HG02981 (cell line): ENCODE results near the gene GNA14.
"Not testable (repeated sequence)": the region's sequence is repeated elsewhere in the genome, so short reads cannot be mapped to it uniquely, and the experiment has no call there.

Experiments
- ATAC-seq: cut with Tn5 transposase; IDR thresholded peaks from one replicate; pipeline ENCODE4 v1.9.1; 2021; ENCODE audit warnings: mild to moderate bottlenecking, moderate library complexity; ENCODE audit not compliant: unreplicated experiment

The GNA14 gene

DNA sequence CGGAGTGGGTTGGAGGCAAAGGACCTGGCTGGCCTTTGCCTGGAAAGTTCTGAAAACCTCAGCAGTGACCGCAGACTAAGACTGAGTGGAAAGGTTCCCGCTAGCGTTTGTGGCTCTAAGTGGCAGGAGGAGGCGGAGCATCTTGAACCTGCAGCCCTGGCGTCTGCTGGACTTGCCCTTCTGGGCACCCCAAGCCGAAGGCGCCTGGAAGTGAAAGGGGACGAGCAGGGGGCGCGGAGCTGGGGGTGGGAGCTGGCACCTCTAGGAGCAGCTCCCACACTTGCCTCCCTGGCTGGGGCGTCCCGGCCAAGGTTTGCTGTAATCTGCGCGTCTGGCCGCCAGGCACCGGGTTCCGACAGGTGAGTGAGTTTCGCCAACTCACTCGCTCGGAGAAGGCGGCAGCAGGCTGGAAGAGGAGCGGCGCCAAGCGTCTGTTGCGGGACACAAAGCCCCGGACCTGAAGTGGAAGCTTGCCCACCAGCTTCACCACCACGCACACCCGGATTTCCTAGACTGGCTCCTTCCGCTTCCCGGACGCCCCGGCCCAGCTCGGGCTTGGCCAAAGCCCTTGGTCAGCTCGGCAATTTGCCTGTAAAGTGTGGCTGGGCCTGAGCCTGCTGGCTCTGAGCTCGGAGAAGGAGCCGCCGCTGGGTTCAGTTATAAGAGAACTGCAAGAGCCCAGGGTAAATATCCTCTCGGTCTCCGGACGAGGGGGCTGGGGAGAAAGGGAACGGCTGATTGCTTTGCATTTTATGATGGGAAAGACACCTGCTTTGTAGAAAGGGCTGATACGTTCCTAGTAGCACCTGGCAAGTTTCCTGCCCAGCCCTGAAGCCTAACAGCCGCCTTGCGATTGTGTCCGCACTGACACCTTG, at the start of gene GNA14:
Gene GNA14 (minus strand): TSS at position 89 of the 875 bp plus-strand sequence. CDS start 529 bp downstream, outside the sequence.
- ATAC-seq, result no peak

DNA sequence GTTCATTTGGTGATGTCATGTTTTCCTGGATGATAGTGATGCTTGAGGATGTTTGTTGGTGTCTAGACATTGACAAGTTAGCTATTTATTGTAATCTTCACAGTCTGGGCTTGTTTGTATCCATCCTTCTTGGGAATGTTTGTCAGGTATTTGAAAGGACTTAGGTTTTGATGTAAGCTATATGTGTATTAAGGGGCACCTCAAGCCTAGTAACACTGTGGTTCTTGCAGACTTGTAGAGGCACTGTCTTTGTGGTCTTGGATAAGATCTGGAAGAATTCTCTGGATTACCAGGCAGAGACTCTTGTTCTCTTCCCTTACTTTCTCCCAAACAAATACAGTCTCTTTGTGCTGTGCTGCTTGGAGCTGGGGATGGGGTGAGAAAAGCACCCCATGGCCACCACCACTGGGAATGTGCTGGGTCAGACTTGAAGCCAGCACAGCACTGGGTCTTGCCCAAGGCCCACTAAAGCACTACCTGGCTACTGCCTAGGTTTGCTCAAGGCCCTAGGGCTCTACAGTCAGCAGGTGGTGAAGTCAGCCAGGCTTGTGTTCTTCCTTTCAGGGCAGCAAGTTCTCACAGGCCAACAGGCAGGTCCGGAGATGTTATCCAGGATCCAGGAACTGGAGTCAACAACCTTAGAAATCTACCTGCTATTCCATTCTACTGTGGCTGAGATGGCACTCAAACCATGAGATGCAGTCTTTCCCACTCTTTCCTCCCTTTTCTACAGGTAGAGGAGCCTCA, 49.3 kb upstream of the GNA14 start:
- ATAC-seq, result no peak

DNA sequence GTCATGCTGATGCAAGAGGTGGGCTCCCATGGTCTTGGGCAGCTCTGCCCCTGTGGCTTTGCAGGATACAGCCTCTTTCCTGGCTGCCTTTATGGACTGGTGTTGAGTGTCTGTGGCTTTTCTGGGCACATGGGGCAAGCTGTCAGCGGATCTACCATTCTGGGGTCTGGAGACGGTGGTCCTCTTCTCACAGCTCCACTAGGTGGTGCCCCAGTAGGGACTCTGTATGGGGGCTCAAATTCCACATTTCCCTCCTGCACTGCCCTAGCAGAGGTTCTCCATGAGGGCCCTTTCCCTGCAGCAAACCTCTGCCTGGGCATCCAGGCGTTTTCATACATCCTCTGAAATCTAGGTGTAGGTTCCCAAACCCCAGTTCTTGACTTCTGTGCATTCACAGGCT, 42.6 kb upstream of the GNA14 start:
- ATAC-seq, result not testable (repeated sequence)

DNA sequence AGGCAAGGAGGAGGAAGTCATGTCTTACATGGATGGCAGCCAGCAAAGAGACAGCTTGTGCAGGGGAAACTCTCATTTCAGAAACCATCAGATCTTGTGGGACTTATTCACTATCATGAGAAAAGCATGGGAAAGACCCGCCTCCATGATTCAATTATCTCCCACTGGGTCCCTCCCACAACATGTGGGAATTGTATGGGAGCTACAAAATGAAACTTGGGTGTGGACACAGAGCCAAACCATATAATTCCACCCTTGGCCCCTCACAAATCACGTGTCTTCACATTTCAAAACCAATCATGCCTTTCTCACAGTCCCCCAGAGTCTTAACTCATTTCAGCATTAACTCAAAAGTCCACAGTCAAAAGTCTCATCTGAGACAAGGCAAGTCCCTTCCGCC, 42.0 kb upstream of the GNA14 start:
- not testable (repeated sequence) for ATAC-seq

DNA sequence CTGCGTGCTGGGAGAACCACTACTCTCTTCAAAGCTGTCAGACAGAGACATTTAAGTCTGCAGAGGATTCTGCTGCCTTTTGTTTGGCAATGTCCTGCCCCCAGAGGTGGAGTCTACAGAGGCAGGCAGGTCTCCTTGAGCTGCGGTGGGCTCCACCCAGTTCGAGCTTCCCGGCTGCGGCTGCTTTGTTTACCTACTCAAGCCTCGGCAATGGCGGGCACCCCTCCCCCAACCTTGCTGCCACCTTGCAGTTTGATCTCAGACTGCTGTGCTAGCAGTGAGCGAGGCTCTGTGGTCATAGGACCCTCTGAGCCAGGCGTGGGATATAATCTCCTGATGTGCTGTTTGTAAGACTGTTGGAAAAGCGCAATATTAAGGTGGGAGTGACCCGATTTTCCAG, 39.6 kb upstream of the GNA14 start:
- ATAC-seq, result not testable (repeated sequence)

DNA sequence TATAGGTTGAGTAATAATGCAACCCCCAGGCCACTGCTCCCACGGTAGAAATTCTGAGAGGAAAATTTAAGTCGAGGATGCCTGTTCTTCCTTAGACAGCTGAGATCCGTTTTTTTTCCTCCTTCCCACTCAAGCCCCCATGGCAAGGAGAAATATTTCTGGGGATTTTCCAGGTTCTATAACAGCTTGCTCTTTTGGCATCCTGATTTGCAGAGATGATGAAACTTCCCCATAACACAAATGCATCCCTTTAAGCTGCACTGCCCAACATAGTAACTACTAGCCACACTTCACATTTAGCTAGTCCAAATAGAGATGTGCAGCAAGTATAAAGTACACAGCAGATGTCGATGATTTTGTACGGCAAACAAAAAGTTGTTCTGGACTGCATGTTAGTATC, 32.5 kb upstream of the GNA14 start:
- no peak for ATAC-seq

DNA sequence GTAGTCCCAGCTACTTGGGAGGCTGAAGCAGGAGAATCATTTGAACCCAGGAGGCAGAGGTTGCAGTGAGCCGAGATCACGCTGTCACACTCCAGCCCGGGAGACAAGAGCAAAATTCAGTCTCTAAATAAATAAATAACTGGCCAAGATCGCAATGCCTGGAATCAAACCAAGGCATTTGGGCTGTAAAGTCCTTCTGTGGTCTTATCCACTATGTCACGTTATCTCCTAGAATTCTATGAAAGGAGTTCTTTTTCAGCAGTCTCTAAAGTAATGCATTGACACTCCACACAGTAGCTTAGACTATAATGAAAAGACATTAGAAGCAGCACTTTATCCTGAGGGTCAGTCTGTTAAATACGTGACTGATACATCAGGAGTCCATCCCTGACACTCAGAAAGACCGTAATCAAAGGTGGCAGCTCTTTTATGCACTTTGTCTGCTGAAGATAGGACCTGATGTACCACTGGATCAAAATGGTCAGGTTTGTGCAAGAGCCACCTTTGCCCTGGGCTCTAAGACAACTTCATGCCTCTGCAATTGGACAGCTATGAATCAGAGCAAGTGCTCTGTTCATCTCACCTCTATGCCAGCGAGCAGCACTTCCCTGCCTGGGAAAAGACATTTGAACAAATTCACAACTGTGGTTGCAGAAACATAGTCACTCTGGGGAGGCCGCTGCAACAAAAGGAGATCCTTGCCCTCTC, 31.7 kb upstream of the GNA14 start:
- no peak for ATAC-seq

DNA sequence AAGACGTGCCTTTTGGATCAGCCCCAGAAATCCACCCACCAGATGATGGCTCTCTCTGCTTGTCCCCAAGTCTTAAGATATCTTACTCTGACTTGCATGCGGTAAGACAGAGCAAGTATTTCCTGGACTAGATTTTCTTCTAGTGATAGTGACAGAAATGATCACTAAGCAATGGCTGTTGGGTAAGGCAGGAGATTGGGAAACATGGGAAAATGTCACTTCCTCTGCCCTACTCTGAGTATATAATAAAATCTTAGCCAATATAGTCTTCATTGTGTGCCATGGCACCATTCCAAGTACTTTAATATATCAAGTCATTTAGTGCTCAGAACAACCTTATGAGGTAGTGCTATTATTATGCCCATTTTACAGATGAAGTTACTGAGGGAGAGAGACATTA, 31.0 kb upstream of the GNA14 start:
- no peak for ATAC-seq

DNA sequence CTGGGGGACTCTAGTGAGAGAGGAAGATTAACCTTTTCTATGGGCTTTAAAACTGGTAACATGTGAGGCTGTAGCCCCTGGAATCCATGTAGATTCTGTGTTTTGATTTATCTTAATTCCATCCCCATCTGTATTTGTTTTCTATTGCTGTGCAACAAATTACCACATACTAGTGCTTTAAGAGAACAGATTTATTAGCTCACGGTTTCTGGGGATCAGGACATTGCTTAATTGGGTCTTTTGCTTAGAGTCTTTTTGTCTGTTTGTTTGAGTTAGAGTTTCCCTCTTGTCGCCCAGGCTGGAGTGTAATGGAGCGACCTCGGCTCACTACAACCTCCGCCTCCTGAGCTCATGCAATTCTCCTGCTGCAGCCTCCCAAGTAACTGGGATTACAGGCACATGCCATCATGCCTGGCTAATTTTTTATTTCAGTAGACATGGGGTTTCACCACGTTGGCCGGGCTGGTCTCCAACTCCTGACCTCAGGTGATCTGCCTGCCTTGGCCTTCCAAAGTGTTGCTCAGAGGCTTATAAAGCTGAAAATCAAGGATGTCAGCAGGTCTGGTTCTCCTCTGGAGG, 29.9 kb upstream of the GNA14 start:
- ATAC-seq, result no peak

DNA sequence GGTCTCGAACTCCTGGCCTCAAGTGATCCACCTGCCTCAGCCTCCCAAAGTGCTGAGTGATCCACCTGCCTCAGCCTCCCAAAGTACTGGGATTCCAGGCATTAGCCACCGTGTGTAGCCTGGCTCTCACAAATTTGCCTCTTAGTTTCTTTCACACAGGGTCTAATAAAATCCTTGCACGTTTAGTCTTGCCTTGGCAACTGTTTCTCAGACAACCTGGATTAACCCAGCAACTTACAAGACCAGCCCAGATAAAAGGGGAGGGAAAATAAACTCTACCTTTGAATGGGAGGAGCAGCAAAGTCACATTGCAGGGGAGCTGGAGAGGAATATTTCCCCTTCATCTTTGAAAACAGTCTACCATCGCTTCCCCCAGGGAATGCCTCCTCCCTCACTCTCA, 29.3 kb upstream of the GNA14 start:
- no peak for ATAC-seq

DNA sequence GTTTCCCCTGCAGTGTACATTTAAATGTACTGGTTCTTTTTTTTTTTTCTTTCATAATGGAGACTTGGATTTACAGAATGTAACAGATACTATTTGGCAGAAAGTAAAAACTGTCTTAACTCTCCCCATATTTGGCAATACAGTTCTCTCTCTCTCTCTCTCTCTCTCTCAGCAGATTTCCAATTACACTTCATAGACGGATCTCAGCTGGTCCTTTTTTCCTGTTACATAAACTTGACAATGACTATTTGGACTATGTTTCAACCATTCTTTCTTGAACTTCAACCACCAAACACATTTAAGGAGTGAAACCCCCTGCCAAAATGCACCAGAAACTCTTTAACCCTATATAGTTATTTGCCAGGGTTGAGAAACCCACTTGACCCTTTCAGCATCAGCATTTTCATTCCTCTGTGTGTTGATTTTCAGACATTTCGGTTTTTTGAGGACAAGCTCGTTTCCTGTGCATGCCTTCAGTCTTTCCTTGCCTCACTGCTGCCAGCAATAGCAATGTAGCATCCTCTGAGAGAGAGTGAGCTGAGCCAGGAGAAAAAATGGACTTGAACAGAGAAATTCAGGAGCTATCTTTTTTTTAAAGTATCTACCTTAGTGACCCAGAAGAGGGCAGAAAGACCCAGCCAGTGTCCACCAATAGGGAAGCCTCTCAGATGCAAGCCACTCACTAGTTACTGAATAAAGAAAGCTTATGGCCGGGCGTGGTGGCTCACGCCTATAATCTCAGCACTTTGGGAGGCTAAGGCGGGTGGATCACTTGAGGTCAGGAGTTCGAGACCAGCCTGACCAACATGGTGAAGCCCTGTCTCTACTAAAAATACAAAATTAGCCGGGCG, 26.0 kb upstream of the GNA14 start:
- no peak for ATAC-seq

DNA sequence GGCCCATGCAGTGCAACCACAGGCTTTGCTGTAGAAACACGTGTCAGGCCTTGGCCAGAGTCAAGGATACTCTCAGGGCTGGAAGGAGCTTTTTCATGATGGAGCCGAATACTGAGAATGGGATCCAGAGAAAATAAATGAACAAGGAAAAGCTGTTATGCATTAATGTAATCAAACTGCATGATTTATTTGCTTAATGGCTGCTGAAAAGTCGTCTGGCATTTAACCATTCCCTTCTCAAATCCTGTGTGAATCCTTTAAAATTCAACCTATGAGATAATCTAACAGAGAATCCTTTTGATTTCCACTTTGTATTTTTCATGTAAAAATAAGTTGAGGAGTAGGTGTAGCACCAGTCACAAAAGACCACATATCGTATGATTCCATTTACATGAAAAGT, 24.1 kb upstream of the GNA14 start:
- no peak for ATAC-seq

DNA sequence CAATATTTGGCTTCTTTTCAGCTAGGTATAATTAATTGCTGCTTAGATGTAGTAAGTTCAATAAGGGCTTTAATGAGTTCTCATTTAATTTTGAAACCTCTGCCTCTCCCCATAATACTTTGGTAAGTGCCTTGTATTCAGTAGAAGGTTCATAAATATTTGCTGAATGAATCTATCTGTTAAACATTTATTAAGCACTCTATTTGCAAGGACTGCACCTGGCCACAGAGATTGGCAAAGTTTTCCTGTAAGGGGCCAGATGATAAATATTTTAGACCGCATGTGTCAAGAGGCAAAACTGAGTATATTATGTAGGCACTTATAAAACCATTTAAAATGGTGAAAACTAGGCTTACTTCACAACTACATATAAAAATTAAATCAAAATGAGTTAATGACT, 19.0 kb upstream of the GNA14 start:
- ATAC-seq, result no peak

DNA sequence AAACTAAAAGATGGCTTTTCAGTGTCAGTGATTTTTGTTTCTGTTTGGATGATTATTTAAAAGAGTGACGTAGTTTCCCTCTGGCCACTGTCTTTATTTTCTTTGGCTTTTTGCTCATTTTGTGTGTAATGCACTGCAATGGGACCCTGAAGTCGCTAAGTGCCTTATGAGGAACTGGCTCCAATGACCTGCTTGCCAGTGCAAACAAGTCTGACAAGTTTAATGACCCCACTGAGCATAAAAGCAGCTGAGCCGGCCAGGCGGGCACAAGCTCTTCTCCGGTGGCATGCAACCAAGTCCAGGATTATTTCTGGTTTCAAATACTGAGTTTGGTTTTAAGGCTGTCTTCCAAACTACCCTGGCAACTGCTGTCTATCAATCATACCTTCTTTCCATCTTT, 15.6 kb upstream of the GNA14 start:
- ATAC-seq, result no peak

DNA sequence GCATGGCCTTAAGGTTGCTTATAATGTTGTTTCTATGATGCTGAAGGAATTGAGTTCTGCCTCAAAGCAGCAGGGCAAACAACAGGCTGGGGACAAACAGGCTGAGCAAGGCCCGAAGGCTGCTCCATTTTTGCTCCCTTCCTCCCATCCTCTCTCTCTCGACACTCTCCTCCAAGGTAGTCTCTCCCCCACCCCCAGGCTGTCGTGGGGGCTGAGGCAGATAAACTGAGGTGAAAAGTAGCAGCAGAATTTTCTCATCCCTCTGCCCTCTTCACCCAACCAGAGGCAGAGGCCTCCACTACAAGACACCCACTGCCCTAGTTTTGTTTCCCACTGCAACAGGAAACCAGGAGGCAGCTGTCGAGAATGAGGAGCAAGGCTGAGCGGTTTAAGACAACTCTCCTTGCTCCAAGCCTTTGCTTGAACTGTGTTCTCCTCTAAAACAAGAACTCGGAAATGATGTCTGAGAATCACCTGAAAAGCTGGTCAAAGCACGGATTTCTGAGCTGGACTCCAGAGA, 13.5 kb upstream of the GNA14 start:
- ATAC-seq, result no peak

DNA sequence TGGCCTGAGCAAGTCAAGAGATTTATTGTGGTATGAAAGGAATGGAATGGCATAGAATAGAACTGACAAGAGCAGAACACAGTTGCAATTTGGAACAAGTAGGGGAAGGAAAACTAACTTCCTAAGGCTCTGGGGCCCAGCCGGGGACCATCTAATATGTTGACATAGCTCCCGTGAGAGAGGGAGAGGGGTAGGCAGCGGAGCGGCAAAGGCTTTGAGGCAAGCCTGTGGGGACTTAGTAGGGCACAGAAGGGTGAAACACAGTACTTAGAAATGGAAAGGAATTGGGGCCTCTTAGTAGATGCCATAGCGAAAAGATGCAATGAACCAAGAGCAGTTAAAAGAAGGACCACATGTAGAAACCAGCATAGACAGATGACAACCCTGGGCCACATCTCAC, 11.8 kb upstream of the GNA14 start:
- ATAC-seq, result no peak

DNA sequence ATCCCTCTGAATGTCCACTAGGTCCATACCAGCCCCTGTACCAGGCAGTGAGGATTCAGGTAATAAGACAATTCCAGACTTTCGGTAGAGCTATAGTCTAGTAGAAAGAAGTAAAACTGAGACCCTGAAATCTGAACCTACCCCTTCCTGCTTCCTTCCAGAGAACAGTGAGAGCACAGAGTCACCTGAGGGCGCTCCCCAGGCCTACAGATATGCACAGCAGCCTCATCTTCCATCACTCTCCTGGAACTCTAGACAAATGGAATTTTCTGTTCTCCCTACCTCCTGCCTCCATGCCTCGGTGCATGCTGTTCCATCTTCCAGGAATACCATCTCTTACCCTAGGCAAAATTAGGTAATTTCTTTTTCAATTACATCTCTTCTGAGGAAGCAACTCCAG, 3.1 kb upstream of the GNA14 start:
- no peak for ATAC-seq

DNA sequence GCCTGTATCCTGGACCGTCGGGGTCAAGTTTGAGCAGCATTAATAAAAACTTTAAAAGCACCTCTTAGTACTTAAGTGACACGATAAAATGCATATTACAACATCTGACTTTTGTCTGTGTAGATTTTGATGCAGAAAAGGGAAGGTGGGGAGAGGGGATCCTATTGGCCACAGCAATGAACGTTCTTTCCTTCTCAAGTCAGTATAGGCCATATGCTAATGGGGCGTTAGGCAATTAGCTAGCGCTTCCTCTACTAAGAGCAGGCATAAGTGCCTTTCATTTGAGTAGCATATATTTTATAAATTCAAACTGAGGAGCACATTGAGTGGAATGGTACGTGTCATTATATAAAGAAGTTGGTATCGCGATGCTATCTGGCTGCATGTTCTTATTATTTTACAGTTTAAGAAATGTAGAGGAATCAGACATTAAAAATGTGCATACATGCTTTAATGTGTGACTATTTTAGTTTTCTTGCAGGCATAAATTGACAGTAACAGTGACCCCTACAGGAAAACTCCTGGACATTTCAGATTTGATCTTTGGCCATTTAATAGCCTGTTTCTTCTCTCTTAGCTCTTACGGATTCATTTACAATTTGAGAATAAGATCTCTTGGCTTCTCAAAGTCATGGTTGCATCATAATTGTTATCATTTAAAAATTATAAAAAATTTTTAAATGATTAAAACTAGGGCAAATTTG, 1.1 kb upstream of the GNA14 start:
- no peak for ATAC-seq
